Muscle layer of duodenum (tissue), 2 donors: ENCODE data around the gene PRPF6.

Experiments
- H3K27ac ChIP-seq: one replicate; pipeline ENCODE4 v1.7.0; 2013; ENCODE audit warnings: mild to moderate bottlenecking, low read length
- H3K27me3 ChIP-seq: one replicate; pipeline ENCODE4 v1.7.0; 2013; ENCODE audit warnings: low read depth, mild to moderate bottlenecking, control low read depth, low read length
- H3K36me3 ChIP-seq, 2 donors: one replicate each; pipeline ENCODE4 v1.7.0; 2013; ENCODE audit warnings: low read length in 2 of 2, control low read depth in 1 of 2, mild to moderate bottlenecking in 1 of 2; ENCODE audit not compliant: insufficient read depth in 2 of 2, control insufficient read depth in 1 of 2
- H3K4me1 ChIP-seq, 2 donors: one replicate each; pipeline ENCODE4 v1.7.0; 2013; ENCODE audit warnings: low read length in 2 of 2, mild to moderate bottlenecking in 2 of 2, control low read depth in 1 of 2, moderate library complexity in 1 of 2; ENCODE audit not compliant: insufficient read depth in 2 of 2, control insufficient read depth in 1 of 2
- H3K4me3 ChIP-seq, 2 donors: one replicate each; pipeline ENCODE4 v1.7.0; 2013; ENCODE audit warnings: low read length in 2 of 2, low read depth in 1 of 2, mild to moderate bottlenecking in 1 of 2
- H3K9me3 ChIP-seq, 2 donors: one replicate each; pipeline ENCODE4 v1.7.0; 2013; ENCODE audit warnings: low read length in 2 of 2, control low read depth in 1 of 2, mild to moderate bottlenecking in 1 of 2; ENCODE audit not compliant: control insufficient read depth in 1 of 2
- donor health status: healthy.

The PRPF6 gene

GRCh38 chr20:63963784-63964301, 17.1 kb upstream of the PRPF6 start:
- no peak overlapping the region for H3K27ac ChIP-seq
- peaks cover 6 to 8% of the 10 kb centered on the region in 2 donors for H3K4me1 ChIP-seq
- no peaks in the 10 kb centered on the region for H3K27me3 ChIP-seq
- no peak overlapping the region for H3K4me3 ChIP-seq
- no peaks in the 10 kb centered on the region for H3K9me3 ChIP-seq
- H3K36me3 ChIP-seq: peaks cover 0 to 67% of the 10 kb centered on the region in 2 donors

GRCh38 chr20:63964412-63964811, 16.5 kb upstream of the PRPF6 start:
- Histone ChIP-seq H3K4me1 (peaks cover 6 to 11% of the 10 kb centered on the region in 2 donors), H3K9me3 (no peaks in the 10 kb centered on the region), H3K27me3 (no peaks in the 10 kb centered on the region), H3K27ac (no peak overlapping the region), H3K36me3 (peaks cover 0 to 61% of the 10 kb centered on the region in 2 donors), H3K4me3 (no peak overlapping the region)

GRCh38 chr20:63966172-63966943, 14.6 kb upstream of the PRPF6 start:
- Histone ChIP-seq H3K4me1 (peaks cover 6 to 15% of the 10 kb centered on the region in 2 donors), H3K27ac (no peak overlapping the region), H3K9me3 (no peaks in the 10 kb centered on the region), H3K27me3 (no peaks in the 10 kb centered on the region), H3K36me3 (peaks cover 0 to 50% of the 10 kb centered on the region in 2 donors), H3K4me3 (no peak overlapping the region)

- Histone ChIP-seq H3K9me3 (no peaks in the 10 kb centered on the region), H3K4me1 (peaks cover 6 to 15% of the 10 kb centered on the region in 2 donors), H3K27me3 (no peaks in the 10 kb centered on the region), H3K4me3 (no peak overlapping the region), H3K27ac (no peak overlapping the region), H3K36me3 (peaks cover 0 to 44% of the 10 kb centered on the region in 2 donors)
These were observed 14.0 kb upstream of the PRPF6 start for GRCh38 chr20:63966944-63967322.

GRCh38 chr20:63967330-63968135, 13.4 kb upstream of the PRPF6 start:
- H3K9me3 ChIP-seq: no peaks in the 10 kb centered on the region
- no peak overlapping the region for H3K27ac ChIP-seq
- H3K4me1 ChIP-seq: peaks cover 6 to 15% of the 10 kb centered on the region in 2 donors
- H3K4me3 ChIP-seq: no peak overlapping the region
- peaks cover 0 to 39% of the 10 kb centered on the region in 2 donors for H3K36me3 ChIP-seq
- H3K27me3 ChIP-seq: no peaks in the 10 kb centered on the region

GRCh38 chr20:63968136-63968927, 12.6 kb upstream of the PRPF6 start:
- peaks cover 6 to 15% of the 10 kb centered on the region in 2 donors for H3K4me1 ChIP-seq
- H3K9me3 ChIP-seq: no peaks in the 10 kb centered on the region
- H3K4me3 ChIP-seq: peak overlapping the region; percentile 42 to 76
- H3K36me3 ChIP-seq: peaks cover 0 to 31% of the 10 kb centered on the region in 2 donors
- peak overlapping the region; percentile 31 for H3K27ac ChIP-seq
- no peaks in the 10 kb centered on the region for H3K27me3 ChIP-seq

- Histone ChIP-seq H3K4me1 (peaks cover 6 to 21% of the 10 kb centered on the region in 2 donors), H3K36me3 (peaks cover 0 to 22% of the 10 kb centered on the region in 2 donors), H3K27ac (peak overlapping the region; percentile 31), H3K4me3 (peak overlapping the region; percentile 42 to 76), H3K9me3 (no peaks in the 10 kb centered on the region), H3K27me3 (no peaks in the 10 kb centered on the region)
These were observed 11.8 kb upstream of the PRPF6 start for GRCh38 chr20:63968928-63969760.

GRCh38 chr20:63969838-63970713, 10.9 kb upstream of the PRPF6 start, which contains the start of gene ZNF512B:
ZNF512B (minus strand) TSS chr20:63969930; CDS start chr20:63967950, 1,980 bp downstream.
- H3K27ac ChIP-seq: peak within 1 kb of the TSS; percentile 31
- H3K4me1 ChIP-seq: peaks cover 6 to 24% of the 10 kb centered on the region in 2 donors
- H3K36me3 ChIP-seq: peaks cover 0 to 18% of the 10 kb centered on the region in 2 donors
- H3K27me3 ChIP-seq: no peaks in the 10 kb centered on the region
- peak within 1 kb of the TSS; percentile 42 to 76 for H3K4me3 ChIP-seq
- no peaks in the 10 kb centered on the region for H3K9me3 ChIP-seq

GRCh38 chr20:63970714-63971431, 10.1 kb upstream of the PRPF6 start:
- Histone ChIP-seq H3K36me3 (peaks cover 0 to 18% of the 10 kb centered on the region in 2 donors), H3K4me3 (no peak overlapping the region), H3K4me1 (peaks cover 6 to 24% of the 10 kb centered on the region in 2 donors), H3K27ac (no peak overlapping the region), H3K9me3 (no peaks in the 10 kb centered on the region), H3K27me3 (no peaks in the 10 kb centered on the region)
